HG02870 (cell line): Measurements from ENCODE around the gene BRINP2.

Experiments used
- ATAC-seq: cut with Tn5 transposase; IDR thresholded peaks from one replicate; pipeline ENCODE4 v1.9.1; 2021; ENCODE audit warnings: mild to moderate bottlenecking, moderate library complexity; ENCODE audit not compliant: unreplicated experiment

BRINP2 gene

GRCh38 chr1:177163844-177164379, 6.8 kb upstream of the BRINP2 start:
- no peak for ATAC-seq

- ATAC-seq = no peak
Measured at GRCh38 chr1:177164380-177165068, 6.2 kb upstream of the BRINP2 start, which contains the start of gene ASTN1. TSS of gene ASTN1 (minus strand) at chr1:177164712. CDS start at chr1:177164676, 36 bp downstream.

- ATAC-seq = no peak
Measured at GRCh38 chr1:177165069-177165439, 5.7 kb upstream of the BRINP2 start.

- no peak for ATAC-seq
Measured at GRCh38 chr1:177171536-177172123, 872 bp downstream of the BRINP2 start.

- ATAC-seq = no peak
Measured at GRCh38 chr1:177172272-177172671, 1.5 kb downstream of the BRINP2 start.

- no peak for ATAC-seq
Measured at GRCh38 chr1:177172866-177173265, 2.1 kb downstream of the BRINP2 start.

GRCh38 chr1:177173976-177174375, 3.2 kb downstream of the BRINP2 start:
- ATAC-seq = no peak

GRCh38 chr1:177174921-177175634, 4.3 kb downstream of the BRINP2 start:
- no peak for ATAC-seq

GRCh38 chr1:177181280-177181630, 10.5 kb downstream of the BRINP2 start:
- ATAC-seq = no peak

- ATAC-seq = peak; percentile 94
Measured at GRCh38 chr1:177181631-177182291, 11.0 kb downstream of the BRINP2 start.

GRCh38 chr1:177183836-177184235, 13.1 kb downstream of the BRINP2 start:
- no peak for ATAC-seq

GRCh38 chr1:177185209-177185608, 14.5 kb downstream of the BRINP2 start:
- no peak for ATAC-seq

- no peak for ATAC-seq
Measured at GRCh38 chr1:177186639-177187038, 15.9 kb downstream of the BRINP2 start.

GRCh38 chr1:177190308-177190970, 19.7 kb downstream of the BRINP2 start:
- ATAC-seq = no peak

- ATAC-seq = no peak
Measured at GRCh38 chr1:177198243-177198642, 27.5 kb downstream of the BRINP2 start.

- ATAC-seq = no peak
Measured at GRCh38 chr1:177200290-177200689, 29.5 kb downstream of the BRINP2 start.

GRCh38 chr1:177206831-177207355, 36.1 kb downstream of the BRINP2 start:
- no peak for ATAC-seq

GRCh38 chr1:177208920-177209319, 38.2 kb downstream of the BRINP2 start:
- no peak for ATAC-seq

- no peak for ATAC-seq
Measured at GRCh38 chr1:177209357-177209756, 38.6 kb downstream of the BRINP2 start.

GRCh38 chr1:177210071-177210470, 39.3 kb downstream of the BRINP2 start:
- ATAC-seq = no peak

- no peak for ATAC-seq
Measured at GRCh38 chr1:177211231-177211630, 40.5 kb downstream of the BRINP2 start.
